Upper lobe of right lung (tissue), 1 donor: ENCODE measurements around the gene NUDT8. TPM values are rescaled to one million over a fixed set of nuclear protein-coding genes. Genes with fewer than 3 reads are reported as not detected.
A peak's percentile ranks its signal among the peaks of the same experiment; 100 is the strongest.

ENCODE experiments used
- ATAC-seq: fragments of 200-7000 bp; cut with Tn5 transposase; one replicate; pipeline ENCODE4 v1.9.1; 2020; ENCODE audit warnings: mild to moderate bottlenecking, moderate library complexity
- DNase-seq: peaks from one replicate; pipeline ENCODE4 v3.0.0-alpha.2; 2020
- H3K27ac ChIP-seq: fragments of 200-600 bp; one replicate; pipeline ENCODE4 v1.8.0; 2022
- H3K27me3 ChIP-seq: fragments of 200-600 bp; one replicate; pipeline ENCODE4 v1.8.0; 2022; ENCODE audit warnings: mild to moderate bottlenecking
- H3K36me3 ChIP-seq: fragments of 200-600 bp; one replicate; pipeline ENCODE4 v1.8.0; 2022
- H3K4me1 ChIP-seq: fragments of 200-600 bp; one replicate; pipeline ENCODE4 v1.8.0; 2022
- H3K4me3 ChIP-seq: fragments of 200-600 bp; one replicate; pipeline ENCODE4 v1.8.0; 2022; ENCODE audit warnings: mild to moderate bottlenecking
- H3K9me3 ChIP-seq: fragments of 200-600 bp; one replicate; pipeline ENCODE4 v1.8.0; 2022
- CTCF ChIP-seq: fragments of 200-600 bp; IDR thresholded peaks from one replicate; pipeline ENCODE4 v1.8.0; 2022; ENCODE audit warnings: antibody characterized with exemption
- intact Hi-C: fragments of 100-400 bp; cut with DNase I; formaldehyde crosslinking; loops from one replicate; pipeline ENCODE4 v1.11.0; 2022
- total RNA-seq: library from RNA; stranded (reverse); fragmentation: NEBNext Ultra II Directional; extraction: Animal tissue kit (Norgen Biotek cat#: 25700); gene quantifications from one replicate; pipeline ENCODE4 v1.2.1, GENCODE V29; 2021
- donor health status: DM: no; HTN: yes; CAD: no; lungs with severe emphysema.

Gene NUDT8
- total RNA-seq, 1 donor from 2014 or later = 12.2 TPM

DNA sequence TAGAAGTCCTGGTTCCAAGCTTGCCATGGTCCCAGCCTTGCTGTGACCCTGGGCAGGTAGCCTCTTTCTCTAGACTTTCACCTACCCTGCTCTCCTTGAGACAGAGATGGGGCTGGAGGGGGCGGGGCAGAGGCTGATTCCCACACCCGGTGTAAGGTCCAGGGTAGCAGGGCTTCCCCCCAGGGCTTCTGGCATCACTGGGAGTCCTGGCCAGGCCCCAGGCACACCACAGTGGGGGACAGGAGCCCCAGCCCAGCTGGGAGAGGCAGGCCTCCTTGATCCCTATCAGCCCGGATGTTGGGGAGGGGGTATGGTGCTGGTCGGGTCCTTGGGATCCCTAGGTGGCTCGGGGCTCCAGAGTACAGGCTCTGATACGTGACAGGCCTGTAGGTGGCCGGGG, 1.7 kb upstream of the NUDT8 start:
- ATAC-seq = no peak
- DNase-seq = peak; percentile 69
- H3K9me3 ChIP-seq = no peaks in the 10 kb centered on the region

GRCh38 chr11:67630943-67631331, 1.2 kb upstream of the NUDT8 start:
- ATAC-seq = no peak
- Histone ChIP-seq H3K36me3 (no peaks in the 10 kb centered on the region), H3K9me3 (no peaks in the 10 kb centered on the region), H3K4me3 (peak overlapping the region; percentile 75), H3K27me3 (no peaks in the 10 kb centered on the region), H3K27ac (peak overlapping the region; percentile 71), H3K4me1 (peaks cover 6% of the 10 kb centered on the region)
- TF ChIP-seq CTCF = no peak
- DNase-seq = no peak
- intact Hi-C loops = loop anchor here (5.0 kb wide), 1 partner anchor 51 kb away; no protein-coding TSS in a partner anchor

More for the DNA sequence above, 1.7 kb upstream of the NUDT8 start:
- no peaks in the 10 kb centered on the region for H3K36me3 ChIP-seq
- no peak for TF ChIP-seq CTCF
- intact Hi-C loops = loop anchor here (5.0 kb wide), 1 partner anchor 51 kb away; no protein-coding TSS in a partner anchor
- peaks cover 6% of the 10 kb centered on the region for H3K4me1 ChIP-seq
- no peaks in the 10 kb centered on the region for H3K27me3 ChIP-seq
- no peak overlapping the region for H3K4me3 ChIP-seq
- H3K27ac ChIP-seq = no peak overlapping the region

DNA sequence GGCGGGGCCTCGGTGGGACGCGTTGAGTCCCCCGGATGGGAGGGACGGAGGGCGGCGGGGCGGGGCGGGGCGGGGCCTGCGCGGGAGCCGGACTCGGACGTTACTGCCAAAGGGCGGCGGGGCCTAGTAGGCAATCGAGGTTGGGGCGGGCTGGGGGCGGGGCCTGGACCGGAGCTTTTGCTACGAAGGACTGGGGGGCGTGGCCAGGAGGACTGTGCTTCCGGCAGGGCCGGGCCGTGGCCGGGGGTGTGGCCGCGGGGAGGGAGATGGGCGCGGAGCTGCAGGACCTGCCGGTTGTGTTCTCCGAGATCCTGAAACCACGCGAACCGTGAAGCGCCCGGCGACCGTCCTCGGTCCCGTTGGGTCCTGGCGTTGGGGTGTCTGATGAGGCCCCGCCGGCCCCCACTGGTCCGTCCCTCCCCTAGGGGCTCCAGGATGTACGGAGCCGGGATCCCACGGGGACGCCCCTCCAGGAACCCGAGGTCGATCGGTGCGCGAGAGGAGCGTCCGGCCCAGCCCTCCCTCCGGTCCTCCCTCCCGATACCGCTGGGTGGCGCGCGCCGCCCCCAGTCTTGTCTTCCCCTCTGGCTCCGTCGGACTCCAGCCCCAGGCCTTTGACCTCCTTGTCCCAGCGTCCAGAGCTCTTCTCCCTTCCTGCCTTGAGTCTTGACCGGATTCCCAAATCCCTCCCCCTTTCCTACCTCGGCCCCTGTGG, 648 bp upstream of the NUDT8 start:
- Histone ChIP-seq H3K27ac (peak overlapping the region; percentile 85), H3K4me3 (peak overlapping the region; percentile 75)
- intact Hi-C loops = loop anchor here (5.0 kb wide), 1 partner anchor 52 kb away; no protein-coding TSS in a partner anchor

DNA sequence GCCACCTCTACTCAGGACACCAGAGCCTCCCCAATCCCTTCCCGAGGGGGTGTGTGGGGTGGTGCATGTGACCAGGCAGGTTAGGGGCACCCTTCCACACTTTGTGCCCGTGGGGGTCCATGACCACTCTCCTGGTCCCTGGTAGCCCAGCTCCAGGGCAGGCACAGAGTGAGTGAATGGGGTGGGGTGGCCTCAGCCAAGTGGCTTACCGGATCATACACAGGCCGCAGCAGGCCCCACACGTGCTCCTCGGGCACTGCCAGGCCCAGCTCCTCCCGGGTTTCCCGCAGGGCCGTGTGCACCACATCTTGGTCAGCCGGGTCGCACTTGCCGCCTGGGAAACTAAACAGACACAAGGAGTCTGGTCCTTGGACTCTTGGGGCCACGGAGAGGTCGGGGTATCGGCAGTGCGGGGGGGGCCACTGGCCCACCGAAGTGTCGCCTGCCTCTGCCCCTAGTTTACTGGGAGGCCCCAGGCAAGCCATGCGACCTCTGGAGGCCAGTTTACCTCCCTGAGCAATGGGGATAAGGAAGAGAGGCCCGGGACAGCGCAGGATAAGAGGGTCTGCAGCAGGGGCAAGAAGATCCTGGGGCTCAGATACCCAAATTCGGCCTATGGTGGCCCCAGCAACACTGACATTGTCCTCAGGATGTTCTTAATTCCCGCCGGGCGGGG, 889 bp downstream of the NUDT8 start:
- H3K27ac ChIP-seq = peak overlapping the region; percentile 85
- intact Hi-C loops = no loop called here

More for the DNA sequence above, 648 bp upstream of the NUDT8 start:
- Histone ChIP-seq H3K36me3 (no peaks in the 10 kb centered on the region), H3K27me3 (no peaks in the 10 kb centered on the region), H3K4me1 (peaks cover 6% of the 10 kb centered on the region), H3K9me3 (no peaks in the 10 kb centered on the region)
- peak; percentile 91 for ATAC-seq
- peak; percentile 100 for DNase-seq
- TF ChIP-seq CTCF = peak; percentile 70

More for the DNA sequence above, 889 bp downstream of the NUDT8 start:
- ATAC-seq (no peak), DNase-seq (peak; percentile 66)
- H3K36me3 ChIP-seq = no peaks in the 10 kb centered on the region
- H3K9me3 ChIP-seq = no peaks in the 10 kb centered on the region
- TF ChIP-seq CTCF = no peak
- no peaks in the 10 kb centered on the region for H3K27me3 ChIP-seq
- H3K4me3 ChIP-seq = peak overlapping the region; percentile 75
- peaks cover 6% of the 10 kb centered on the region for H3K4me1 ChIP-seq
